HCT116 (cell line): ENCODE results near the gene HMGN5. TPM values are rescaled to one million over a fixed set of nuclear protein-coding genes. Genes with fewer than 3 reads are reported as not detected.

ENCODE experiments used
- ATAC-seq: fragments of 200-7000 bp; cut with Tn5 transposase; 2 replicates; pipeline ENCODE4 v1.9.1; 2020; ENCODE audit warnings: mild to moderate bottlenecking, moderate library complexity
- BruUV-seq: library from RNA; stranded (reverse); fragments of 400-500 nt; replicated peaks from 2 replicates; lab custom pipeline; 2021; lab: Mats Ljungman, UMichigan
- CTCF ChIA-PET: fragments of 300-600 bp; sonication (Branson Sonifier 250); formaldehyde crosslinking; loops from one replicate; lab custom pipeline; 2021; ENCODE audit warnings: antibody characterized with exemption; lab: Charles Lee
- POLR2A ChIA-PET: fragments of 300-600, 350-600 bp; sonication (Branson Sonifier 250); formaldehyde crosslinking; loops from one replicate; lab custom pipeline; 2021; ENCODE audit warnings: antibody characterized with exemption; lab: Charles Lee
- RAD21 ChIA-PET, 2 experiments: fragments of 300-600 bp; sonication (Branson Sonifier 250); formaldehyde crosslinking; loops; one replicate each; lab custom pipeline; 2023; ENCODE audit warnings: low total read pairs in 2 of 2; ENCODE audit not compliant: uncharacterized antibody in 2 of 2, unreplicated experiment in 2 of 2, low non-redundant PET in 1 of 2; lab: Charles Lee
- DNase-seq: peaks from one replicate; pipeline ENCODE4 v3.0.0-alpha.2; 2010; ENCODE audit warnings: low read depth, low spot score
- H2AFZ ChIP-seq: fragments of 200-600 bp; shearing (Covaris generic), sonication (generic); 2 replicates; pipeline ENCODE4 v1.6.1; 2017; ENCODE audit warnings: low read depth, mixed run types, mixed read lengths, antibody characterized with exemption, low read length; ENCODE audit not compliant: poor library complexity, severe bottlenecking
- H3K27ac ChIP-seq: 2 replicates; pipeline ENCODE4 v1.5.1; 2012; ENCODE audit warnings: low read depth, low read length
- H3K27me3 ChIP-seq: fragments of 200-600 bp; sonication (generic); 2 replicates; pipeline ENCODE4 v1.6.1; 2016; ENCODE audit warnings: mixed run types, low read length, mixed read lengths; ENCODE audit not compliant: insufficient read depth
- H3K36me3 ChIP-seq, 2 experiments: fragments of 200-500 bp in 1 of 2; fragments of 200-600 bp in 1 of 2; sonication (Bioruptor generic) in 1 of 2; sonication (generic) in 1 of 2; 2 replicates each; pipeline versions ENCODE4 v1.5.1 to v1.6.1; 2014 to 2016; ENCODE audit warnings: low read length in 2 of 2, inconsistent platforms in 1 of 2, mixed read lengths in 1 of 2, mixed run types in 1 of 2; ENCODE audit not compliant: insufficient read depth in 2 of 2, control insufficient read depth in 1 of 2
- H3K4me1 ChIP-seq, 2 experiments: fragments of 200-600 bp in 1 of 2; sonication (generic) in 1 of 2; 2 replicates each; pipeline versions ENCODE4 v1.5.1 to v1.6.1; 2012 to 2017; ENCODE audit warnings: low read length in 2 of 2, inconsistent platforms in 1 of 2, mild to moderate bottlenecking in 1 of 2, mixed read lengths in 1 of 2, mixed run types in 1 of 2, moderate library complexity in 1 of 2; ENCODE audit not compliant: insufficient read depth in 2 of 2, control insufficient read depth in 1 of 2
- H3K4me2 ChIP-seq: fragments of 200-600 bp; sonication (generic); 2 replicates; pipeline ENCODE4 v1.6.1; 2017; ENCODE audit warnings: mixed run types, low read length, mixed read lengths
- H3K4me3 ChIP-seq, 2 experiments: fragments of 200-600 bp in 1 of 2; sonication (generic) in 1 of 2; replicated peaks in 1 of 2; 2 replicates each; pipeline ENCODE4 v1.5.1; 2011 to 2016; ENCODE audit warnings: low read length in 2 of 2, control low read depth in 1 of 2, low read depth in 1 of 2, mild to moderate bottlenecking in 1 of 2, mixed read lengths in 1 of 2, mixed run types in 1 of 2
- H3K79me2 ChIP-seq: fragments of 200-600 bp; sonication (generic); 2 replicates; pipeline ENCODE4 v1.6.1; 2017; ENCODE audit warnings: mild to moderate bottlenecking, mixed run types, low read length, moderate library complexity, mixed read lengths; ENCODE audit not compliant: insufficient read depth
- H3K9ac ChIP-seq: fragments of 200-600 bp; sonication (generic); 2 replicates; pipeline ENCODE4 v1.6.1; 2016; ENCODE audit warnings: low read length, mixed read lengths
- H3K9me2 ChIP-seq: fragments of 200-600 bp; sonication (generic), shearing (Covaris generic); 2 replicates; pipeline ENCODE4 v1.6.1; 2017; ENCODE audit warnings: mixed run types, mild to moderate bottlenecking, moderate library complexity; ENCODE audit not compliant: insufficient read depth
- H3K9me3 ChIP-seq, 2 experiments: fragments of 200-500 bp in 1 of 2; fragments of 200-600 bp in 1 of 2; sonication (Bioruptor generic) in 1 of 2; sonication (generic) in 1 of 2; 2 replicates each; pipeline ENCODE4 v1.6.1; 2014 to 2017; ENCODE audit warnings: low read length in 2 of 2, mixed read lengths in 2 of 2, inconsistent platforms in 1 of 2, low read depth in 1 of 2, mild to moderate bottlenecking in 1 of 2, mixed run types in 1 of 2, moderate library complexity in 1 of 2; ENCODE audit not compliant: control insufficient read depth in 1 of 2, insufficient read depth in 1 of 2
- H4K20me1 ChIP-seq: fragments of 200-600 bp; sonication (generic), shearing (Covaris generic); 2 replicates; pipeline ENCODE4 v1.6.1; 2017; ENCODE audit warnings: mixed run types, mild to moderate bottlenecking, moderate library complexity; ENCODE audit not compliant: insufficient read depth
- EGR1 ChIP-seq: IDR thresholded peaks from 2 replicates; pipeline ENCODE4 v1.6.1; 2012; ENCODE audit warnings: low read depth
- EZH2phosphoT487 ChIP-seq: fragments of 200-600 bp; IDR thresholded peaks from 2 replicates; pipeline ENCODE4 v1.6.1; 2018; ENCODE audit warnings: antibody characterized with exemption, borderline replicate concordance
- JUND ChIP-seq: IDR thresholded peaks from 2 replicates; pipeline ENCODE4 v1.6.1; 2012
- POLR2AphosphoS5 ChIP-seq: IDR thresholded peaks from 2 replicates; pipeline ENCODE4 v1.6.1; 2011; ENCODE audit warnings: mild to moderate bottlenecking, low read depth, low read length, moderate library complexity
- RAD21 ChIP-seq: IDR thresholded peaks from 2 replicates; pipeline ENCODE4 v1.6.1; 2012; ENCODE audit warnings: low read depth, mild to moderate bottlenecking
- intact Hi-C: fragments of 100-400 bp; cut with micrococcal nuclease; formaldehyde crosslinking; loops from 2 replicates; pipeline ENCODE4 v1.10.0; 2022
- total RNA-seq: library from RNA; stranded (reverse); gene quantifications from one replicate; pipeline ENCODE4 v1.2.1, GENCODE V29; 2021; ENCODE audit not compliant: unreplicated experiment
- TF ChIP-seq, protein P1 (sequence below): IDR thresholded peaks from 2 replicates; pipeline ENCODE4 v1.6.1; 2012; ENCODE audit warnings: low read depth
- TF ChIP-seq, protein P2 (sequence below), 3 experiments: fragments of 200-600 bp in 1 of 3; sonication (generic) in 1 of 3; IDR thresholded peaks in 2 of 3; conservative IDR thresholded peaks in 1 of 3; 2 replicates each; pipeline ENCODE4 v1.5.1; 2012 to 2017; ENCODE audit warnings: low read depth in 2 of 3, low read length in 2 of 3, antibody characterized with exemption in 1 of 3, borderline replicate concordance in 1 of 3, control low read depth in 1 of 3, mild to moderate bottlenecking in 1 of 3, mixed read lengths in 1 of 3, mixed run types in 1 of 3, moderate library complexity in 1 of 3; ENCODE audit not compliant: insufficient read depth in 1 of 3
- TF ChIP-seq, protein P3 (sequence below): IDR thresholded peaks from 2 replicates; pipeline ENCODE4 v1.6.1; 2012
- TF ChIP-seq, protein P4 (sequence below): IDR thresholded peaks from 2 replicates; pipeline ENCODE4 v1.6.1; 2011; ENCODE audit warnings: mild to moderate bottlenecking, low read length, moderate library complexity; ENCODE audit not compliant: insufficient replicate concordance; ENCODE audit errors: extremely low read depth

Gene HMGN5
- total RNA-seq, 1 experiment from 2014 or later, result 3.0 TPM

DNA sequence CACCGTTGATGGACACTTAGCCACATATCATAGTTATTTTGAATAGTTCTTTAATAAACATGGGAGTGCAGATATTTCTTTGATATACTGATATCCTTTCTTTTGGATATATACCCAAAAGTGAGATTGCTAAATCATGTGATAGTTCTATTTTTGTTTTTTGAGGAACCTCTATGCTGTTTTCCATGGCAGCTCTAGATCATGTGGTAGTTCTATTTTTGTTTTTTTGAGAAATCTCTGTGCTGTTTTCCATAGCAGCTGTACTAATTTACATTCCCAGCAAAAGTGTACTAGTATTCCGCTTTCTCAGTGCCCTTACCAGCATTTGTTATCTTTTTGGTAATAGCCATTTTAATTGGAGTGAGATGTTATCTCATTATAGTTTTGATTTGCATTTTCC is 3.8 kb upstream of the HMGN5 start:
- H3K9me2 ChIP-seq, result no peaks in the 10 kb centered on the region
- intact Hi-C loops, result no loop called here
- no peak overlapping the region for H3K4me3 ChIP-seq
- H3K36me3 ChIP-seq, result no peaks in the 10 kb centered on the region
- no peak overlapping the region for H3K9ac ChIP-seq
- POLR2A ChIA-PET, result no interaction called here
- no peak overlapping the region for H3K4me2 ChIP-seq
- no TSS peak for BruUV-seq
- no peaks in the 10 kb centered on the region for H3K79me2 ChIP-seq
- H3K4me1 ChIP-seq, result peaks cover 2 to 4% of the 10 kb centered on the region in 2 experiments; a peak in 3 of 4 replicates
- RAD21 ChIA-PET, result no interaction called here
- no peak for DNase-seq
- CTCF ChIA-PET, result no interaction called here
- no peaks in the 10 kb centered on the region for H3K27me3 ChIP-seq
- no peak overlapping the region for H2AFZ ChIP-seq
- no peaks in the 10 kb centered on the region for H3K9me3 ChIP-seq
- H4K20me1 ChIP-seq, result no peaks in the 10 kb centered on the region
- TF ChIP-seq RAD21 (no peak), EGR1 (no peak), EZH2phosphoT487 (no peak), POLR2AphosphoS5 (no peak), JUND (no peak)
- TF ChIP-seq, protein P1, sequence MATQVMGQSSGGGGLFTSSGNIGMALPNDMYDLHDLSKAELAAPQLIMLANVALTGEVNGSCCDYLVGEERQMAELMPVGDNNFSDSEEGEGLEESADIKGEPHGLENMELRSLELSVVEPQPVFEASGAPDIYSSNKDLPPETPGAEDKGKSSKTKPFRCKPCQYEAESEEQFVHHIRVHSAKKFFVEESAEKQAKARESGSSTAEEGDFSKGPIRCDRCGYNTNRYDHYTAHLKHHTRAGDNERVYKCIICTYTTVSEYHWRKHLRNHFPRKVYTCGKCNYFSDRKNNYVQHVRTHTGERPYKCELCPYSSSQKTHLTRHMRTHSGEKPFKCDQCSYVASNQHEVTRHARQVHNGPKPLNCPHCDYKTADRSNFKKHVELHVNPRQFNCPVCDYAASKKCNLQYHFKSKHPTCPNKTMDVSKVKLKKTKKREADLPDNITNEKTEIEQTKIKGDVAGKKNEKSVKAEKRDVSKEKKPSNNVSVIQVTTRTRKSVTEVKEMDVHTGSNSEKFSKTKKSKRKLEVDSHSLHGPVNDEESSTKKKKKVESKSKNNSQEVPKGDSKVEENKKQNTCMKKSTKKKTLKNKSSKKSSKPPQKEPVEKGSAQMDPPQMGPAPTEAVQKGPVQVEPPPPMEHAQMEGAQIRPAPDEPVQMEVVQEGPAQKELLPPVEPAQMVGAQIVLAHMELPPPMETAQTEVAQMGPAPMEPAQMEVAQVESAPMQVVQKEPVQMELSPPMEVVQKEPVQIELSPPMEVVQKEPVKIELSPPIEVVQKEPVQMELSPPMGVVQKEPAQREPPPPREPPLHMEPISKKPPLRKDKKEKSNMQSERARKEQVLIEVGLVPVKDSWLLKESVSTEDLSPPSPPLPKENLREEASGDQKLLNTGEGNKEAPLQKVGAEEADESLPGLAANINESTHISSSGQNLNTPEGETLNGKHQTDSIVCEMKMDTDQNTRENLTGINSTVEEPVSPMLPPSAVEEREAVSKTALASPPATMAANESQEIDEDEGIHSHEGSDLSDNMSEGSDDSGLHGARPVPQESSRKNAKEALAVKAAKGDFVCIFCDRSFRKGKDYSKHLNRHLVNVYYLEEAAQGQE, result no peak
- TF ChIP-seq, protein P2, sequence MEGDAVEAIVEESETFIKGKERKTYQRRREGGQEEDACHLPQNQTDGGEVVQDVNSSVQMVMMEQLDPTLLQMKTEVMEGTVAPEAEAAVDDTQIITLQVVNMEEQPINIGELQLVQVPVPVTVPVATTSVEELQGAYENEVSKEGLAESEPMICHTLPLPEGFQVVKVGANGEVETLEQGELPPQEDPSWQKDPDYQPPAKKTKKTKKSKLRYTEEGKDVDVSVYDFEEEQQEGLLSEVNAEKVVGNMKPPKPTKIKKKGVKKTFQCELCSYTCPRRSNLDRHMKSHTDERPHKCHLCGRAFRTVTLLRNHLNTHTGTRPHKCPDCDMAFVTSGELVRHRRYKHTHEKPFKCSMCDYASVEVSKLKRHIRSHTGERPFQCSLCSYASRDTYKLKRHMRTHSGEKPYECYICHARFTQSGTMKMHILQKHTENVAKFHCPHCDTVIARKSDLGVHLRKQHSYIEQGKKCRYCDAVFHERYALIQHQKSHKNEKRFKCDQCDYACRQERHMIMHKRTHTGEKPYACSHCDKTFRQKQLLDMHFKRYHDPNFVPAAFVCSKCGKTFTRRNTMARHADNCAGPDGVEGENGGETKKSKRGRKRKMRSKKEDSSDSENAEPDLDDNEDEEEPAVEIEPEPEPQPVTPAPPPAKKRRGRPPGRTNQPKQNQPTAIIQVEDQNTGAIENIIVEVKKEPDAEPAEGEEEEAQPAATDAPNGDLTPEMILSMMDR (IDR thresholded peaks at IDR 0.05 in 2 of 3, conservative IDR thresholded peaks at IDR 0.05 in 1 of 3; ENCODE audit: borderline replicate concordance in 1 of 3, insufficient read depth in 1 of 3, low read depth in 2 of 3, low read length in 2 of 3), result no peak
- TF ChIP-seq, protein P3, sequence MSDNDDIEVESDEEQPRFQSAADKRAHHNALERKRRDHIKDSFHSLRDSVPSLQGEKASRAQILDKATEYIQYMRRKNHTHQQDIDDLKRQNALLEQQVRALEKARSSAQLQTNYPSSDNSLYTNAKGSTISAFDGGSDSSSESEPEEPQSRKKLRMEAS, result no peak
- TF ChIP-seq, protein P4, sequence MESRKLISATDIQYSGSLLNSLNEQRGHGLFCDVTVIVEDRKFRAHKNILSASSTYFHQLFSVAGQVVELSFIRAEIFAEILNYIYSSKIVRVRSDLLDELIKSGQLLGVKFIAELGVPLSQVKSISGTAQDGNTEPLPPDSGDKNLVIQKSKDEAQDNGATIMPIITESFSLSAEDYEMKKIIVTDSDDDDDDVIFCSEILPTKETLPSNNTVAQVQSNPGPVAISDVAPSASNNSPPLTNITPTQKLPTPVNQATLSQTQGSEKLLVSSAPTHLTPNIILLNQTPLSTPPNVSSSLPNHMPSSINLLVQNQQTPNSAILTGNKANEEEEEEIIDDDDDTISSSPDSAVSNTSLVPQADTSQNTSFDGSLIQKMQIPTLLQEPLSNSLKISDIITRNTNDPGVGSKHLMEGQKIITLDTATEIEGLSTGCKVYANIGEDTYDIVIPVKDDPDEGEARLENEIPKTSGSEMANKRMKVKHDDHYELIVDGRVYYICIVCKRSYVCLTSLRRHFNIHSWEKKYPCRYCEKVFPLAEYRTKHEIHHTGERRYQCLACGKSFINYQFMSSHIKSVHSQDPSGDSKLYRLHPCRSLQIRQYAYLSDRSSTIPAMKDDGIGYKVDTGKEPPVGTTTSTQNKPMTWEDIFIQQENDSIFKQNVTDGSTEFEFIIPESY, result no peak
- TF ChIP-seq, all 23 proteins: peak for 0
- no peak for ATAC-seq
- no peak overlapping the region for H3K27ac ChIP-seq
